Mesenchymal stem cell (in vitro differentiated cells and primary cell): ENCODE results near the gene TSSK2.

Experiments
- DNase-seq: peaks from one replicate; pipeline ENCODE4 v3.0.0-alpha.2; 2013
- H2AFZ ChIP-seq: one replicate; pipeline ENCODE4 v1.6.1; 2013; ENCODE audit warnings: low read depth, mild to moderate bottlenecking, control low read depth, inconsistent platforms, low read length, moderate library complexity
- H2AK5ac ChIP-seq: 2 replicates; pipeline ENCODE4 v1.6.1; 2013; ENCODE audit warnings: low read length, moderate library complexity, mild to moderate bottlenecking, inconsistent platforms; ENCODE audit not compliant: severe bottlenecking
- H2BK120ac ChIP-seq: one replicate; pipeline ENCODE4 v1.6.1; 2013; ENCODE audit warnings: low read depth, mild to moderate bottlenecking, inconsistent platforms, low read length, moderate library complexity
- H2BK12ac ChIP-seq, 2 experiments: one replicate each; pipeline ENCODE4 v1.6.1; 2013; ENCODE audit warnings: inconsistent platforms in 2 of 2, low read length in 2 of 2, mild to moderate bottlenecking in 2 of 2, moderate library complexity in 2 of 2, control low read depth in 1 of 2
- H2BK15ac ChIP-seq: one replicate; pipeline ENCODE4 v1.6.1; 2013; ENCODE audit warnings: mild to moderate bottlenecking, low read depth, inconsistent platforms; ENCODE audit not compliant: poor library complexity, severe bottlenecking
- H2BK5ac ChIP-seq: 2 replicates; pipeline ENCODE4 v1.6.1; 2013; ENCODE audit warnings: low read depth, mild to moderate bottlenecking, low read length, control low read depth, inconsistent platforms; ENCODE audit not compliant: poor library complexity, severe bottlenecking
- H3K14ac ChIP-seq, 2 experiments: one replicate each; pipeline ENCODE4 v1.6.1; 2013; ENCODE audit warnings: inconsistent platforms in 2 of 2, low read length in 2 of 2, control low read depth in 1 of 2, mild to moderate bottlenecking in 1 of 2, moderate library complexity in 1 of 2
- H3K18ac ChIP-seq, 2 experiments: one replicate each; pipeline ENCODE4 v1.6.1; 2013; ENCODE audit warnings: inconsistent platforms in 2 of 2, low read length in 2 of 2, control low read depth in 1 of 2, low read depth in 1 of 2, mild to moderate bottlenecking in 1 of 2
- H3K23ac ChIP-seq, 2 experiments: one replicate each; pipeline ENCODE4 v1.6.1; 2013; ENCODE audit warnings: inconsistent platforms in 2 of 2, low read length in 2 of 2, mild to moderate bottlenecking in 2 of 2, moderate library complexity in 2 of 2, control low read depth in 1 of 2
- H3K27ac ChIP-seq: 2 replicates; pipeline ENCODE4 v1.5.1; 2013; ENCODE audit warnings: mild to moderate bottlenecking, moderate library complexity, low read length, control low read depth, inconsistent platforms; ENCODE audit not compliant: poor library complexity, severe bottlenecking
- H3K27me3 ChIP-seq, 2 experiments: 2 replicates each; pipeline versions ENCODE4 v1.6.1 to v1.7.0; 2013; ENCODE audit warnings: low read length in 2 of 2, mild to moderate bottlenecking in 2 of 2, moderate library complexity in 2 of 2, control low read depth in 1 of 2, inconsistent platforms in 1 of 2; ENCODE audit not compliant: control insufficient read depth in 1 of 2, insufficient read depth in 1 of 2
- H3K36me3 ChIP-seq, 2 experiments: 2 replicates each; pipeline versions ENCODE4 v1.6.1 to v1.7.0; 2013; ENCODE audit warnings: low read length in 2 of 2, control low read depth in 1 of 2, inconsistent platforms in 1 of 2, low read depth in 1 of 2, mild to moderate bottlenecking in 1 of 2; ENCODE audit not compliant: insufficient read depth in 2 of 2, control insufficient read depth in 1 of 2
- H3K4ac ChIP-seq, 2 experiments: one replicate each; pipeline ENCODE4 v1.6.1; 2013; ENCODE audit warnings: inconsistent platforms in 2 of 2, low read length in 2 of 2, mild to moderate bottlenecking in 2 of 2, moderate library complexity in 2 of 2, control low read depth in 1 of 2, low read depth in 1 of 2
- H3K4me1 ChIP-seq: 2 replicates; pipeline ENCODE4 v1.6.1; 2013; ENCODE audit warnings: low read depth, low read length, control low read depth; ENCODE audit not compliant: control insufficient read depth, insufficient read depth
- H3K4me2 ChIP-seq: 2 replicates; pipeline ENCODE4 v1.6.1; 2013; ENCODE audit warnings: low read length, mild to moderate bottlenecking, inconsistent platforms; ENCODE audit not compliant: poor library complexity, severe bottlenecking
- H3K4me3 ChIP-seq, 2 experiments: 2 replicates each; pipeline versions ENCODE4 v1.5.1 to v1.7.0; 2013; ENCODE audit warnings: low read length in 2 of 2, mild to moderate bottlenecking in 2 of 2, control low read depth in 1 of 2, low read depth in 1 of 2; ENCODE audit not compliant: insufficient read depth in 1 of 2
- H3K79me1 ChIP-seq: replicated peaks from 2 replicates; pipeline ENCODE4 v1.6.1; 2013; ENCODE audit warnings: mild to moderate bottlenecking, control low read depth, low read length, inconsistent platforms; ENCODE audit not compliant: poor library complexity, severe bottlenecking
- H3K9ac ChIP-seq: 2 replicates; pipeline ENCODE4 v1.7.0; 2013; ENCODE audit warnings: mild to moderate bottlenecking, low read length, moderate library complexity
- H3K9me3 ChIP-seq: 2 replicates; pipeline ENCODE4 v1.7.0; 2013; ENCODE audit warnings: mild to moderate bottlenecking, low read length; ENCODE audit not compliant: control insufficient read depth
- H4K8ac ChIP-seq: one replicate; pipeline ENCODE4 v1.6.1; 2013; ENCODE audit warnings: inconsistent platforms, mild to moderate bottlenecking, low read length, moderate library complexity
- H4K91ac ChIP-seq: one replicate; pipeline ENCODE4 v1.6.1; 2013; ENCODE audit warnings: mild to moderate bottlenecking, low read length, inconsistent platforms
- whole genome bisulfite sequencing: methylation state at CpG from one replicate; pipeline ENCODE4 v1.1.7; 2013; ENCODE audit warnings: mixed read lengths; 5-methylcytosine and 5-hydroxymethylcytosine counted together

TSSK2 gene

GRCh38 chr22:19134176-19134831 is 3.2 kb downstream of the TSSK2 start:
- no peak overlapping the region for H4K8ac ChIP-seq
- H3K9me3 ChIP-seq: no peaks in the 10 kb centered on the region
- no peak overlapping the region for H2AK5ac ChIP-seq
- H2BK15ac ChIP-seq: no peak overlapping the region
- H2BK120ac ChIP-seq: no peak overlapping the region
- no peak overlapping the region for H2BK12ac ChIP-seq
- WGBS: 97% methylated on average over 21 of the region's 21 CpGs
- H3K23ac ChIP-seq: no peak overlapping the region
- no peak overlapping the region for H3K18ac ChIP-seq
- H3K14ac ChIP-seq: no peak overlapping the region
- H3K4me2 ChIP-seq: no peak overlapping the region
- H3K4ac ChIP-seq: no peak overlapping the region
- H3K4me1 ChIP-seq: no peaks in the 10 kb centered on the region
- H3K27ac ChIP-seq: no peak overlapping the region
- no peak overlapping the region for H3K9ac ChIP-seq
- H2AFZ ChIP-seq: no peak overlapping the region
- H3K4me3 ChIP-seq: no peak overlapping the region
- DNase-seq: no peak
- H3K27me3 ChIP-seq: no peaks in the 10 kb centered on the region
- H3K36me3 ChIP-seq: peaks cover 73 to 77% of the 10 kb centered on the region in 2 experiments
- no peak overlapping the region for H4K91ac ChIP-seq
- no peak overlapping the region for H2BK5ac ChIP-seq
- H3K79me1 ChIP-seq: peaks cover 33% of the 10 kb centered on the region

DNA sequence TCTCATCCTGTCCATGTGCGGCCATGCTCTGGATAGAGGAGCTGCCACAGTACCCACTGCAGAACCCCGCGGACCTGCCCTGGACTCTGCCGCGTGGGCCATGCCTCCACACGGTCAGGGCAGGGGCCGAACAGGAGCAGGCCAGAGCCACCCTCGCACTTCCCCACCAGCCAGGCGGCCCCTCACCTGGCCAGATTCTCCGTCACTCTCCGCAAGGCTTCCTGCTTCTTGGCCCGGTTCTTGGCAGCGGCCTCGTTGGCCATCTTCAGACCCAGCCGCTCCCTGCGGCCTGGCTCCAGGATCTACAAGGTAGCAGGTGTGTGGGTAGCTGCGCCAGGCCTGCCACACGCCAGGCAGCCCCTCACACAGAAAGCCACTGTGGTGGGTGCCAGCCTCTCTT is 3.8 kb downstream of the TSSK2 start:
- Histone ChIP-seq H2BK120ac (no peak overlapping the region), H3K27ac (no peak overlapping the region), H3K23ac (no peak overlapping the region), H3K4ac (no peak overlapping the region), H4K8ac (no peak overlapping the region), H3K9ac (no peak overlapping the region), H2BK12ac (no peak overlapping the region), H4K91ac (no peak overlapping the region), H2BK5ac (no peak overlapping the region), H2AFZ (no peak overlapping the region), H3K14ac (no peak overlapping the region), H3K27me3 (no peaks in the 10 kb centered on the region), H3K79me1 (peaks cover 35% of the 10 kb centered on the region), H2AK5ac (no peak overlapping the region), H2BK15ac (no peak overlapping the region), H3K4me3 (no peak overlapping the region), H3K18ac (no peak overlapping the region), H3K4me2 (no peak overlapping the region), H3K4me1 (no peaks in the 10 kb centered on the region), H3K36me3 (peaks cover 79 to 82% of the 10 kb centered on the region in 2 experiments), H3K9me3 (no peaks in the 10 kb centered on the region)
- no peak for DNase-seq
- 93% methylated on average over 18 of the region's 18 CpGs for WGBS

- Histone ChIP-seq H3K23ac (no peak overlapping the region), H3K27ac (no peak overlapping the region), H3K4me3 (no peak overlapping the region), H2BK12ac (no peak overlapping the region), H2BK120ac (no peak overlapping the region), H2BK15ac (no peak overlapping the region), H3K9me3 (no peaks in the 10 kb centered on the region), H2BK5ac (no peak overlapping the region), H4K8ac (no peak overlapping the region), H3K79me1 (peaks cover 46% of the 10 kb centered on the region), H3K18ac (no peak overlapping the region), H3K4ac (no peak overlapping the region), H3K9ac (no peak overlapping the region), H3K4me2 (no peak overlapping the region), H3K27me3 (no peaks in the 10 kb centered on the region), H3K36me3 (peaks cover 86 to 92% of the 10 kb centered on the region in 2 experiments), H2AK5ac (no peak overlapping the region), H4K91ac (no peak overlapping the region), H3K4me1 (no peaks in the 10 kb centered on the region), H3K14ac (no peak overlapping the region), H2AFZ (no peak overlapping the region)
- no peak for DNase-seq
- 96% methylated on average over 10 of the region's 10 CpGs for WGBS
Measured at GRCh38 chr22:19136915-19137314, 5.8 kb downstream of the TSSK2 start.

GRCh38 chr22:19137384-19138216 is 6.5 kb downstream of the TSSK2 start:
- 91% methylated on average over 11 of the region's 11 CpGs for WGBS
- Histone ChIP-seq H3K36me3 (peaks cover 86 to 96% of the 10 kb centered on the region in 2 experiments), H2BK5ac (no peak overlapping the region), H3K9ac (no peak overlapping the region), H3K9me3 (no peaks in the 10 kb centered on the region), H3K18ac (no peak overlapping the region), H3K4ac (no peak overlapping the region), H2AFZ (no peak overlapping the region), H2BK15ac (no peak overlapping the region), H3K27me3 (no peaks in the 10 kb centered on the region), H2BK120ac (no peak overlapping the region), H3K23ac (no peak overlapping the region), H4K91ac (no peak overlapping the region), H3K4me1 (no peaks in the 10 kb centered on the region), H3K4me2 (no peak overlapping the region), H2AK5ac (no peak overlapping the region), H2BK12ac (no peak overlapping the region), H3K14ac (no peak overlapping the region), H3K4me3 (no peak overlapping the region), H3K79me1 (peaks cover 53% of the 10 kb centered on the region), H3K27ac (no peak overlapping the region), H4K8ac (no peak overlapping the region)
- DNase-seq: no peak
